Measurements from ENCODE around the gene DOK1.
"Not testable (repeated sequence)": the region's sequence is repeated elsewhere in the genome, so short reads cannot be mapped to it uniquely, and the experiment has no call there.

Gene DOK1

DNA sequence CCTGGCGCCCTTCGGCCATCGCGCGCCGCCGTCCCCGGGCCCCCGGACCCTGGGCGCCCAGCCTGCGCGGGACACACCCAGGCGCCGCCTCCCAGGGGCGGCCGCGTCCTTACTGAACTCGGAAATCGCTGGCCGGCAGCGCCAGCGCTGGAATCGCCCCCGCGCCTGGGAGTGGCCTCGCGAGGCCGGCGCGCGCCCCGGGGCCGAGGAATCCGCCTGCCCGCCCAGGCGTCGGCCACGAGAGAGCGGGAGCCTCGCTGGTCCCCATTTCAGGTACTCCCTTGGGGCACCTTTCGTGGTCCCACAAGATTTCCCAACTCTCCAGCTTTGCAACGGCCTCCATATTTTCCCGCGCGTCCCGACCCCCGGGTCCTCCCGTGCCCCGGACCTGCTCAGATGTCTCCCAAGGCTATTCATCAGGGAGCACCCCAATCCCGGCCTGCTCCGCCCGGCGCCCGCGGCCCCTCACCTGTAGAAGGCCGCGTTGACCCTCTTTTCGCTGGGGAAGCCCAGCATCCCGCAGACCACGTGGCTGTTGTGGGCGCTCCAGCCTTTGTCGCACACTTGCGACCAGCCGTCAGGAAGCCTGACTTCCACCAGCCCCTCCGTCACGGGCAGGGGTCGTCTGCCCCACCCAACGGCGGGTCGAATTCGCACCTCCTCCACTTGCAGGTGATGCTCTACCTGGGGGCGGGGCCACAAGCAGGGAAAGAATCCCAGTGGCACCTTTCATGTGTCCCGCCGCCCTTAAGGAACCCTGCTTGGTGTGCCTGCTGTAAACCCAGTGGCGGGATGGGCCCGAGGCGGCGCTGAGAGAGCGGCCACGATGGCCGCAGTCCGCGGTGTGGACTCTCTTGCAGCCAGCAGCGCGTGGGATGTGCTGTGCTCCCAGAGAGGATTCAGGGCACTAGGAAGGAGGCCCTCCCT, 5.4 kb upstream of the DOK1 start:
- peak in 1 of 2 experiments; percentile 50 for DNase-seq

DNA sequence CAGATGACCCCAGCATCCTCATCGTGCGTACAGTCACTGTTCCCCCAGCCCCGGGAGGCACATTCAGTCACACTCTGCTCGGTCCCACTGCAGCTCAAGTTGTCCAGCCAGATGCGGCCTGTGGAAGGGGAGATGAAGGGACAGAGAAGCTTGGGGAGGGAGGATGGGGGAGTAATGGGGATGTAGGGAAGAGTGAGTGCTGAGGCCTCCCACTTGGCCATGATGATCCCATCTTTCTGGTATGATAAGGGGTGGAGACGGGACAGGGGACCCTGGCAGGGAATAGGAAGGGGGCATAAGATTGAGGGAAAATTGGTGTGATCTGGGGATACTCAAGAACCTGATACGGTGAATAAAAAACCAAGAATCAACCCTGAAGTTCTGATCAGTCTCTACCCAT, 4.3 kb upstream of the DOK1 start:
- DNase-seq = no peak

DNA sequence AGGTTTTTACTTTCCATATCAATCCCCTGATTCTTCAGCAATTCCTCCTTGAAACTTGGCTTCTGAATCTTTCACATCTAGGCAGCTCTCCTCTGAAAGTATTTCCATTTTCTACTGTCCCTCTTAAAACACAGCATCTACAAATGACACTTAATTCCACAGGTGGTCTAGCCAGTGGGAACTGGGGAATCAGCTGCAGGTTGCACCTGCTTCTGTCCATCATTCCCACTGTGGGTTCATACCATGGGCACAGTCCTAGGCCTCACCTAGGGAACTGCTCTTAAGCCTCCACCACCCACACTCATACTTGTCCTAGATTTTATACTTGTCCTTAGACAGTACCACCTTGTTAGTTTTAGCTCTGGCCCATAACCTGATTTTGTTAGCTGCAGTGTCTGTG, 3.0 kb upstream of the DOK1 start:
- DNase-seq = no peak

DNA sequence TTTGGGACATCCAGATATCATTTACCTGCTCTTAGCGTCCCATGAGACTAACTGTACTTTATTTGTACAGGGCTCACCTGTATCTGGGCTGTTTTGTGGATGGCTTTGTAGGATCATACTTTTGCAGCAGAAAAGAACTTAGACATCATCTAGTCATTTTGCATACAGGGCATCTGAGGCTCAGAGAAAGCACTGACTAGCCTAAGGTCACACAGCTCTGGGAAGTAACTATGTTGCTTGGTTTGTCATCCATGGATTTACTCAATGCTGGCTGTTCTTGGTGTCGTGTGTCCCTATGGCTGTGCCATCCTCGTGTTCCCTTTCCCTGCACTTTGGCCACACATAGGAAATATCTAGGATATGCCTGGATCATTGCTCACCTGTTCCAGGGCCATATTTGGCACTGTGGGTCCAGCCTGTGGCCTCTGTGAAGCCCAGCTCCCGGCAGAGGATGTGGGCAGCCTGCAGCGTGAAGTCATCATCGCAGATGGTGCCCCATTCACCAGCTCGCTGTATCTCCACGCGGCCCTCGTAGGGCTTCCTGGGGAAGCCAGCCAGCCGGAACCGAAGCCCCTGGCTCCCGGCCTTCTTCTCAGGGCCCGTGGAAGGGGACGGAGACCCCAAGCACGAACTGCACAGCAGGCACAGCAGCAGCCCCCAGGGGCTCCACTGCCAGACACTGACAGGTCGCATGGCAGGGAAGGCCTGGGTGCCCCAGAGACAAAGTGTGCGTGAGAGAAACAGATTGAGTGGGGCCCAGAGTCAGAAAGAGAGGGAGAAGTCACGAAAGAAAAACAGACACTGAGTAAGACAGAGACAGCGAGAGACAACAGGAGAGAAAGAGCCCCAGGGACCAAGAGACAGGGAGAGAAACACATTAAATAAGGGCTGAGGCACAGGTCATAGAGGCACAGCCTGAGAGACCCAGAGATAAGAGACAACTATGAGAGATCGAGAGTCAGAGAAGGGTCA, 2.3 kb upstream of the DOK1 start:
- no peak for DNase-seq

DNA sequence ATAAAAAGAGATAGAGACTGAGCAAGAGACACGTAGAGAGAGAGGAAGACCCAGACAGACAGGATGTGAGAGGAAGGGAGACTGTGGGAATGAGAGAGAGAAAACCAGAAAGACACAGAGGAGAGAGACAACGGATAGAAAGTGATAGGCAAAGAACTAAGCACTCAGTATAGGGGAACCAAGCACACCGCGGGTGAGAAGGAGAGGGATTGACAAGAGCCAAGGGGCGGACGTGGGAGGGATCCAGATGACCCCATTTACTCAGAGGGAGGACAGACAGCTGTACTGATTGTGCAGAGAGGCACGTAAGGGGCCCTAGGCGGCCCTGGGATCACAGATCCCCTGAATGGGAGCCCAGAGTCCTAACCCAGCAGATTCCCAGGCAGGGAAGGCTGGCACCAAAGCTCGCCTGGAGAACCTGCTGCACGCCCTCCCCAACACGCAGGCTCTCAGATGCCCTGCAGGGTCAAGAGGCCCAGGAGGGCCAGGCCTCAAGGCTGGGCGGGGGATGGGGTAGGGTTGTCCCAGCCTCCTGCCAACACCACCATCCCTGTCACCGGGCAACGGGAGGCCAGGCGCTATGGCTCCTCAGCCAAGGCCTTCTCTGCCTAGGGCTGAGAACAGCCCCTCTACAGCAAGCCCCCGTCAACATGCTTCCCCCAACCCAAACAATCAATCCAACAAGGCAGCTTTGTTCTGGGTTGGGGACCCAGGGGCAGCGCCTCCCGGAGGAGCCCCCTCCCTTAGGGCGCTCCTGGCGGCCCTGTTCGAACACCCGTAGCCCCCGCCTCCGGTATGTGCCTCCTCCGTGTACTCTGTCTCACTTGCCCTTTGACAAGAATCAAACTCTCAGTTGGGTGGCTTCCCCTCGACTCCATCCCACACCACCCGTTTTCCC, 1.4 kb upstream of the DOK1 start:
- DNase-seq = no peak

DNA sequence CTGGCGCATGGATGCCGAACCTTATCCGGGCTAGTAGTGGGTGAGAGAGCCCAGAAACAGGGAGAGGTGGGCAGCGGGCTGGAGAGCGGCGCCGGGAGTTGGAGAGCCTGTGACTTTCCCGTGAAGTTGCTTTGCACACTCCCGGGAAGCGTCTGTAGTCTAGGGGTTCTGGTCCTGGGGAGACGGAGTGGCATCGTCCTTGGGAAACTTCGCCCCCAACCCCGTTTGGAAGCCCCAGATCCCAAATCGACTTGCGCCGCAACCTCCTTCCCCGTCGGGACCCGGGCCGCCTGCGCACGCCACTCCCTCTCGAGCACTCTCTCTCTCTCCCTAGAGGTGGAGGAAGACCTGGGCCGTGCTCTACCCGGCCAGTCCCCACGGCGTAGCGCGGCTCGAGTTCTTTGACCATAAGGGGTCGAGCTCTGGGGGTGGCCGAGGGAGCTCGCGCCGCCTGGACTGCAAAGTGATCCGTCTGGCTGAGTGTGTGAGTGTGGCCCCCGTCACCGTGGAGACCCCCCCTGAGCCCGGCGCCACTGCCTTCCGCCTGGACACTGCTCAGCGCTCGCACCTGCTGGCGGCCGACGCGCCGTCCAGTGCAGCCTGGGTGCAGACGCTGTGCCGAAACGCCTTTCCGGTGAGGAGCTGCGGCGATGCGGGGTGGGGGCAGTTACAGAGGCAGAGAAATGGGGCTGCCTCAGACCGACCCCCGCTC, 456 bp downstream of the DOK1 start:
- no peak for DNase-seq

DNA sequence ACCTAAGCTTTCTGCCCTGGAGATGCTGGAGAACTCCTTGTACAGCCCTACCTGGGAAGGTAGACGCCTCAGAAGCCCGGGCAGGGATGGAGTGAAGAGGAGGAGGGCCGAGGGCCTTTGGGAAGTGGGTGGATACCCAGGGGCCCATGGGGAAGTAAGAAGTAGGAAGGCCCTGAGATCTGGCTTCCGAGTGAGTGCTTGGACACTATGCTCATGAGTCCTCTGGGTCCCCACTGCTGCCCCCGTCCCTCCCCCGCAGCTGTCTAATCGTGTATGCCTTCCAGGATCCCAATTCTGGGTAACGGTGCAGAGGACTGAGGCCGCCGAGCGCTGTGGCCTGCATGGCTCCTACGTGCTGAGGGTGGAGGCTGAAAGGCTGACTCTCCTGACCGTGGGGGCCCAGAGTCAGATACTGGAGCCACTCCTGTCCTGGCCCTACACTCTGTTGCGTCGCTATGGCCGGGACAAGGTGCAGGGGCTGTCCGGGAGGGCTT, 1.1 kb downstream of the DOK1 start:
- DNase-seq = no peak

DNA sequence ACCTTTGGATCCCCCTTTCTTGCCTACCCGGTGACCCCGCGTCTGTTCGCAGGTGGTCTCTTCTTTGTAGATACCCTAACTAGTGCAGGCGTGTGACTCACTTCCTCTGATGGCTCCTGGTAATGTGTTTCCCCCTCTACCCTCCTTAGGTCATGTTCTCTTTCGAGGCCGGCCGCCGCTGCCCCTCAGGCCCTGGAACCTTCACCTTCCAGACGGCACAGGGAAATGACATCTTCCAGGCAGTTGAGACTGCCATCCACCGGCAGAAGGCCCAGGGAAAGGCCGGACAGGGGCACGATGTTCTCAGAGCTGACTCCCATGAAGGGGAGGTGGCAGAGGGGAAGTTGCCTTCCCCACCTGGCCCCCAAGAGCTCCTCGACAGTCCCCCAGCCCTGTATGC, 1.6 kb downstream of the DOK1 start:
- no peak for DNase-seq

DNA sequence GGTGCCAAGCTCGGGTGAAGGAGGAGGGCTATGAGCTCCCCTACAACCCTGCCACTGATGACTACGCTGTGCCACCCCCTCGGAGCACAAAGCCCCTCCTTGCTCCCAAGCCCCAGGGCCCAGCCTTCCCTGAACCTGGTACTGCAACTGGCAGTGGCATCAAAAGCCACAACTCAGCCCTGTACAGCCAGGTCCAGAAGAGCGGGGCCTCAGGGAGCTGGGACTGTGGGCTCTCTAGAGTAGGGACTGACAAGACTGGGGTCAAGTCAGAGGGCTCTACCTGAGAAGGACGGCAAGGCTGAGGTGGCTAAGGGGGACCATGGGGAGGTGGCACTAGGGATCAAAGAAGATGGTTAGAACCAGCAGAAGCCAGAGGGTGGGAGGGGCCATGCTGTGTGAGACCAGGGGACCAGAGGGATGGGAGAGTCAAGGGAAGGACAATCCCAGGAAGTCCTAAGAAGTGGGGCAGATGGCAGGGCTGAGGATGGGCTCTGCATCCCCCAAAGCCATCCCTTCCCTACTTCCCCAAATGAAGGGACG, 2.4 kb downstream of the DOK1 start:
- DNase-seq = no peak

DNA sequence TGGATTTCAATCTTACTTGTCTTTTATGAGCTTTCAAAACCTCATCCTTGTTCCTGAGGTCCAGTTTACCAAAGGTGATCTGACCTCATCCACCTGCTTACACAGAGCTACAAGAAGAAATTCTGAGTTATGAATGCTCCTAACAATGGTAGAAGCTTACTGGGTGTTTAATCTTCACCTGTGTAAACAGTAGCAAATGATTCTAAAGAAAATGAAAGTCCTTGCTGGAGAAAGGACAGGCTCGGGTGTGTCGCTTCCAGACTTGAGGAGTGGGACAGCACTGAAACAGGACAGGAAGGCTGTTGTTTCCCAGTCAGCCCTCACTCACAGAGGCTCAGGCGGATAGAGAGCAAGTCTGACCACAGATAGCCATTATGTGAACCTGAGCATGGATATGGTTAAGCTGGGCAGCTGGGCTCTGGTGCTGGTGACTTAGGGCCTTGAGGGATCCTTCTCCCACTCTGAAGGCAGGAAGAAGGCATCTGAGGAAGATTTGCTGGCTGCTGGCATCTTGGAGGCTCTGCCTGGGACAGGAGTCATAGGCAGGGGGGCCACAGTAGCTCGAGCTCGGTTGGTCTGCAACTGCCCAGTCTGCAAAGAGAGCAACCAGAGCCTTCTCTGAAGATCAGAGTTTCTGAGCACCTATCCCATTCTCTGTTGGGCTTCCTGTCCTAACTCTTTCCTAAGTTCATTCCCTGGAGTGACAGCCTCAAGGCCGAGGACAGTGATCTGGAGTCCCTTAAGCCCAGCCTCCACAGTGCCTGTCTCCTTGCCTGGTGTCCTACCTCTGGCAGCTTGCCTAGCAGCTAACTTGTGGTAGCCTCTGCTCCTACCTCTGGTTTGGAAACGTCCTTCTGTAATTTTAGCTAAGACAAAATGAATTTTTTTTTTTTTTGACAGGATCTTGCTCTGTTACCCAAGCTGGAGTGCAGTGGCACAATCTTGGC, 4.0 kb downstream of the DOK1 start:
- no peak for DNase-seq

DNA sequence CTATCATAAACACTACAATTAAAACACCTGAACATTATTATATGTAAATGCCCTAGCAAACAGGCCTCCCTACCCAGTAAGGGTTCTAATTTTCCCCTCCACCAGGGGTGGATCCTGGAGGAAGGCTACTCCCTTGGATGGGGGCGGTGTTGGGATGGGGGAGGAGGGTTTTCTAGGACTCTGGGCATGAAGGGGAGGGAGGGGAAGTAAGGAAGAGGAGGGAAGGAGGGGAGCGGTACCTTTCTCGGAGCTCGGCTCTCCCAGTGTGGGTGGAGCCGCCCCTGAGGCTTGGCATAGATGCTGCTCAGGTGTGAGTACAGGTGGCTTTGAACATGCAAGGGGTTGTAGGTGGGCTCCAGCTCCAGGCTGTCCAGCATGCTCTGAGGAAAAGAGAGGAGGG, 5.4 kb downstream of the DOK1 start:
- DNase-seq = no peak

DNA sequence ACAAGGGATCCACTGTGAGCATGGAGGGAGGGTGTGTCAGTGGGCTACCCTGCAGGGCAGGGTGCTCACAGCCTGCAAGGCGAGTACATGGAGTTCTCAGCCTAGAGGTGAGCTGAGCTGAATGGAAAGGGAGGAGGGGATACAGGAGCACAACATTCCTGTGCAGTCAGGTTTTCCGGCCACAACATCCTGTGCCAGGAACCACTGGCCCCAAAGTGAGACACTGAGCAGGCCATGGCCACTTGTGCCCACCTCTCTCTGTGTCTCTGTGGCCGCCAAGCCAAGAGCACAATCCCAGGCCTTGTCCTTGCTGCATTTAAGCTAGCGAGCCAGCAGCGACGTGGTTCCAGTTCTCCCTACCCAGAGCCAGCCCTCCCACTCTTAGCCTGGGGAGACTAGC, 6.1 kb downstream of the DOK1 start:
- DNase-seq = no peak

DNA sequence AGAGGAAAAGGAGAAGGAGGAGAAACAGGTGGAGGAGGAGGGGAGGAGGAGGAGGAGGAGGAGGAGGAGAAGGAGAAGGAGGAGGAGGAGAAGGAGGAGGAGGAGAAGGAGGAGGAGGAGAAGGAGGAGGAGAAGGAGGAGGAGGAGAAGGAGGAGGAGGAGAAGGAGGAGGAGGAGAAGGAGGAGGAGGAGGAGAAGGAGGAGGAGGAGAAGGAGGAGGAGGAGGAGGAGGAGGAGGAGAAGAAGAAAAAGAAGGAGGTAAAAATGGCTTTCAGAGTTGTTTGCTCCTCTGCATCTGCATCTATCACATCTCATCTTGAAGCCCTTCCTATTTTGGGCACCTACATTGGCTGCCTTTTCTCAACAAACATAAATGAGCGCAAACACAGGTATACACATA, 6.5 kb downstream of the DOK1 start:
- not testable (repeated sequence) for DNase-seq

DNA sequence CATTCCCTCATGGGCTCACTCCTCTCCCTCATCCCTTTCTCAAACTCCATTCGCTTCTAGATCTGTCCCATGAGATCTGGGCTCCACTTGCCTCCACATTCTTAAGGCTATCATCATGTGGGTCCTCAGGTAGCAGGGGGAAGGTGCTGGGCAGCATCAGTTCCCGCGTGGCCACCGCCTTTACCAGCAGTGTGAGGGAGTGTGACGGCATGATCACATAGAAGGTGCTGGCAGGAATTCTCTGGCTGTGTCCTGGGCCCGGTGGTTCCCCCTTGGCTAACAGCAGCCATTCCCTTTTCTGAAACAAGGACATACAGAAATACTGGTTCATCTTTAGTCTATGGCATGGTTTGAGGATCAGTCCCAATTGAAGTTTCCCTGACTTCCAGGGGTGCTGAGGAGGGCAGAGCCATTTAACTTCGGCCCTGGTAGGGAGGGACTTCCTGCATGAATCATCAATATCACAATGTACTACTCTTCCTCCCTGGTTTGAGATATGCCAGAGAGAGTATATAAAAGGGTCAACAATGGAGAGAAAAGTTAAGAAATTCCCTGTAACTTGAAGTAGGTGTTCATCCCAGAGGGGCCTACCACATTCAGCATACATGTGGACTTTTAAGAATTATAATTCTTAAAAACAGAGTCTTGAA, 7.7 kb downstream of the DOK1 start:
- DNase-seq = no peak

DNA sequence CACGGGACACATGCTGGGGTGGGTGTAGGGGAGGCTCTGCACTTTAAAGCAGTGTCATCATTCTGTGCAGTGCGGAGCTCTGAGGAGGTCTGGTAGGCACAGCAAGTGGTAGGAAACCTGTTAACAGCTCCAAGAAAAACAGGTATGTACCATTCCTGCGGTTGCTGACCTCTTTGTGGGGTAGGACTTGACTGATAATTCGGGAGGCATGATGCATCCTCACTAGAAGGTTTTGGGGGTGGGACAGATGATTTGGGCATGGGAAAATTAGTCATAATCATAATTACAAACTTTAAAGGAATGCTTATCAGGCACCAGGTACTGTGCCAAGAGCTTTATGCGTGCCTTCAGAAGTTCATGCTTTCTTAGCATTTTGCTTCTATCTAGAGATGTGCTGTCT, 9.7 kb downstream of the DOK1 start:
- no peak for DNase-seq

DNA sequence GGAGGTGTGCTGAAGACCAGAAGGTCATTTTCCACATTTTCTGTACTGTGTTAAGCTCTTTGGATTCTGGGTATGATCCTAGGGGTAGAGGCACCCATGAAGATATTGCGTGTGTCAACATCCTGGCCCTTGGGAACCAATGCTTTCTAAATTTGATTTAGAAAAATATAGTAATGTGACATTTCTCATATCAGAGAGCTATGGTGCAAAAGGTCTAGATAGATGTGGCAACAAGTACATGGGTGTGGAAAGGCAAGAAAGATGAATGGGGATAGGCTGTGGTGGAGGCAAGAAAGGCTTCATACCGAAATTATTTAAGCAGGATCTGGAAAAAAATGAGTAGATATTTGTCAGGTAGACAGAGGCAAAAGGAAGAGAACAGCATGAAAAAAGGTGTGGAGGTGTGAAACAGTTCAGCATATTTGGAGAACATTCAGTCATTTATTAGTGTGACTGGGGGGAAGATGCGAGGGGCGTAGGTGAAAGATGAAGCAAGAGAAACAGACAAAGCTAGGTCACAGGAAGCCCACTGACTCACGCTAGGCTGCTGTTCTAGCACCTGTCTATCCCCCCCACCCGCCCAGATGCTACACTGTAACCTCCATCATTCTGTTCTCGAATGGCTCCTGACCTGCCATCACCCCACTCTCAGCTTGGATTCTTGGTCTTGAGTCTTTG, 11.7 kb downstream of the DOK1 start:
- no peak for DNase-seq

DNA sequence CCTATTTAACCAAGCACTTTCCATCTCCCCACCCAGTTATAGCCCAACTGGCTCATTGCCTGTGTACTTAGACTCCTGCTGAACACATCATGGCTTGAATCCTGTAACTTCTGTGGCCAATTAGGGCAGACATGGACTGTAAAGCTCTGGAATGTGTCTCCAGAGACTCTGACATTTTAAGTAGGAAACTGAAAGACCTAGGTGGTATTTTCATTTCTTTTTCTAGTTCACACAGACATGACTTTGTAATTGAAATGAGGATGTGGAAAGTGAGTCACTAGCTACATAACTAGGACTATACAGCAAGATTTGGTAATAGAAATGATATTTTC, 12.2 kb downstream of the DOK1 start:
- DNase-seq = no peak

DNA sequence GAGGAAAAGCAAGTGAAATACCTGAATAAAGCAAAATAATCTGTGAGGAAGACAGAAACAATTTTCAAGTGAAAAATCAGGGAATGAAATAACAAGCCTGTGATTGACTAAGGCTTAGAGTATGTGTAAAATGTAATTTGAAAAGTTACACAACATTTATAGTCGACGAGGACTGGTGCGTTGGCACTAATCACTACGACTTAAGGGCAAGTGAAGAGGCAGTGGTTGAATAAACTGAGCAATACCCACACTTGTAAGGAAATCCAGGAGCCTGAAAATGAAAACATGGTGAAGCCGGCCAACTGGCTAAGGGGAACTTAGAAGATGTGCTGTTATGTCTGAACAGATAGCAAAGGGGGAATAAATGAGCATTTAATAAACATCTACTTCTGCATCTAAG, 13.4 kb downstream of the DOK1 start:
- no peak for DNase-seq

DNA sequence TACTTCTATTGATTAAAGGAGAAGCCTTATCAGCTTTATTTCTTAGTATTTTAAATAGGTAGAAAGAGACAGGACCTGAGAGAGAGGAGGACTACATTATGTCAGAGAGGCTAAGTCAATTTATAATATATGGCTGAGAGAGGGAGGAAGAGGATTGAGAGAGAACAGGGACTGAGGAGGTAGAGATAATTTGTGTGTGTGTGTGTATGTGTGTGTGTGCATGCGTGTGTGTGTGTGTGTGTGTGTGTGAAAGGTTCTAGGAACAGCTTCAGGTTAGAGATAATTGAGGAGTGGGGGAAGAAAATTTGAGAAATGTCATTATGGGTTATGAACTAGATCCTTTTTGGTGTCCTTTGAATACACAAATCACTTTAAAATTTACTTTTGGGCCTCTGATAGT, 15.2 kb downstream of the DOK1 start:
- no peak for DNase-seq
